Activated T-helper 9 cell treated with anti-CD3 and anti-CD28 coated beads, Interleukin-2, amount 50 U/mL, for 16 hours (primary cell): ENCODE results near the gene HEY2.
"Not testable (repeated sequence)": the region's sequence is repeated elsewhere in the genome, so short reads cannot be mapped to it uniquely, and the experiment has no call there.

ENCODE experiments used
- DNase-seq: peaks from one replicate; pipeline ENCODE4 v3.0.0-alpha.2; 2020; ENCODE audit warnings: low read depth

Gene HEY2

GRCh38 chr6:125773387-125774341 is 24.2 kb downstream of the HEY2 start:
- no peak for DNase-seq

DNA sequence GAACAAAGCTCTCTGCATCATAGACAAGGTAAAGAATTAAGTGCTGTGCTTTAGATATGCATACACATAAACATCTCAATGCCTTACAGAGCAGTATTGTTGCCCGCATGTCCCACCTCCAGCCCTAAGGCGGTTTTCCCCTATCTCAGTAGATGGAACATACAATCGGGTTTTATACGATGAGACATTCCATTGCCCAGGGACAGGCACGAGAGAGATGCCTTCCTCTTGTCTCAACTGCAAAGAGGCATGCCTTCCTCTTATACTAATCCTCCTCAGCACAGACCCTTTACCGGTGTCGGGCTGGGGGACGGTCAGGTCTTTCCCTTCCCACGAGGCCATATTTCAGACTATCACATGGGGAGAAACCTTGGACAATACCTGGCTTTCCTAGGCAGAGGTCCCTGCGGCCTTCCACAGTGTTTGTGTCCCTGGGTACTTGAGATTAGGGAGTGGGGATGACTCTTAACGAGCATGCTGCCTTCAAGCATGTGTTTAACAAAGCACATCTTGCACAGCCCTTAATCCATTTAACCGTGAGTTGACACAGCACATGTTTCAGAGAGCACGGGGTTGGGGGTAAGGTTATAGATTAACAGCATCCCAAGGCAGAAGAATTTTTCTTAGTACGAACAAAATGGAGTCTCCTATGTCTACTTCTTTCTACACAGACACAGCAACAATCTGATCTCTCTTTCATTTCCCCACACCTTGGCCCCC is 26.8 kb downstream of the HEY2 start:
- not testable (repeated sequence) for DNase-seq

GRCh38 chr6:125779924-125780539 is 30.6 kb downstream of the HEY2 start:
- DNase-seq = peak; percentile 77

- DNase-seq = peak; percentile 46
Observed at GRCh38 chr6:125780540-125781313, 31.3 kb downstream of the HEY2 start.

GRCh38 chr6:125781314-125781868 is 32.0 kb downstream of the HEY2 start:
- DNase-seq = peak; percentile 36

- DNase-seq = no peak
Observed at GRCh38 chr6:125784365-125784764, 34.9 kb downstream of the HEY2 start.

DNA sequence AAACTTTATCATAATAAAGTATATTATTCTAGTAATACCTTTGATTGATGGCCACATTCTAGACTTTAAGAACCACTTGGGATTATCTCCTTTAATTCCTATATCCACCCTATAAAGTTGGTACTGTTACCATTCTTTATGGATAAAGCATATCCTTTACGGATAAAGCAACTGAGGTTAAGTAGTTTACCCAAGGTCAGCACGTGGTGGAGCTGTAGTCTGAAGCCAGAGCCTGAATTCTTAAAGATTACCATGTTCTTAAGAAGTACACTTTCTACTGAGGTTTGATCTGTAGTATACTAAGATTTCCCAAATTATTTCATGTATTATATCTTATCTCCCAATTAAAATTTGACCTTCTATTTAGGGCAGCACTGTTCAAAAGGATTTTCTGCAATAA is 38.4 kb downstream of the HEY2 start:
- no peak for DNase-seq

GRCh38 chr6:125789167-125789566 is 39.7 kb downstream of the HEY2 start:
- DNase-seq = no peak

DNA sequence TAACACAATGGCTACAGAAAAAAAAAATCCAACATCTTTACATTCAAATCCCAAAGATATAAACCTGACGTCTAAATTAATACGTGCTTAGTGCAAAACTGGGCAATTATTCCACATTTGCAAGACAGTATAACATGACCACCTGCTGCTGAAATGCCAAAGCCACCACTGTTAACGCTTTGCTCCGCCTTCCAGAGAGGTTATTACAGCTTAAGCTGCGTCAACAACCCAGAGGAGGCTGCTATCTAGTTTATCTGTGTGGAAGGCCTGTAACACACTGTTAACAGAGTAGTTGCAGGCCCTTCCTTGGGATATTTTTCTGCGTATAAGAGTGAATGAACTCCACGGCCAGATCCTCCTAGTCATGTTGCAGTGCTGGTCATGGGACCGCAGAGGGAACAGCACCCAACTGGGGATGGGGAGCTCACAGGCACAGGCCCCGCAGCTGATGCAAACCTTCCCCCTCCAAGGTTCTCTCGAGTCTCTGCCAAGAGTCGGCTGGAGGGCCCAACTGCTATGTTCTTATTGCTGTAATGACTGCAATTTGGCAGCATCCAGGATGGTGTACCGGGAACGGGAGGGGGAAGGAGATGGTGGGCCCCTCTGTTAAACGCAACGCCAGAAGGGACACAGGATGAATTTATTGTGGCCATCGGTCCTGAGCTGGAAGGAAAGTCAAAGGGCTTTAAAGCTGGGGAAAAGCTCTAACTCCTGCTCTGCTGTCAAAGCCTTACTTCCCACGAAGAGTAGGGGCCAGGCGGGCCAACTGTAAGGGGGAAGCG is 40.3 kb downstream of the HEY2 start:
- DNase-seq = peak; percentile 19

GRCh38 chr6:125790358-125791150 is 41.1 kb downstream of the HEY2 start, which contains the start of gene NCOA7:
NCOA7 (plus strand) TSS chr6:125790960; CDS start chr6:125815355, 24,395 bp downstream.
- DNase-seq = peak; percentile 73

DNA sequence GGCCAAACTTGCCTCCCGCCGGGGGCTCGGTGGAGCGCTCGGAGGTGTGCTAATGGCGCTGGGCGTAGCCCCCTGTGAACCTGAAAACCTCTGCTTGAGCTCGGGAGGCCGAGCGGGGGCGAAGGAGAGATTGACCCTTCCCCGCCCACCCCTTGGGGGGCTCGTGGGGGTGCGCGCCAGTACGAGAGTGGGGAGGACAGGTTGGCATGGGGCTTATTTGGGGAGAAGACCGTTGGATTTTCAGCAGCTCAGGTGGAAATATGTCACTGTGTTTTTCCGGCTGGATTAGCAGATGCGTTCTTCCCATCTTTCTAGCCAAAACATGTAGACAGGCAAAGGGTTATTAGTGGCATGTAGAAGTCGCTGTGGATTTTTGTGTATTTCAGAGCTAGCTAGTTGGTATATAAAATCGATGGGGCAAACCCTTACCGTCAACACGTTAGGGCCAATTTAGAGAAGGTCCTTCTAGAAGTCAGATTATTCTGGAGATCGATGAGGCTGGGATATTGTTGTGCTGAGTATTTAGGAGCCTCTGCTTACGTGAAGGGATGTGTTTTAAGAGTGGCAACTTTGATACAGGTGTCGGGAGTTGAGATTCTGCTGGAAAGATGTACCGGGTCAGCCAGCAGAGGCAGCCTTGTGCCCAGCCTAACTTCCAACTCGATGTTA is 41.9 kb downstream of the HEY2 start:
- peak; percentile 28 for DNase-seq

- DNase-seq = no peak
Observed at GRCh38 chr6:125791820-125792165, 42.4 kb downstream of the HEY2 start.

DNA sequence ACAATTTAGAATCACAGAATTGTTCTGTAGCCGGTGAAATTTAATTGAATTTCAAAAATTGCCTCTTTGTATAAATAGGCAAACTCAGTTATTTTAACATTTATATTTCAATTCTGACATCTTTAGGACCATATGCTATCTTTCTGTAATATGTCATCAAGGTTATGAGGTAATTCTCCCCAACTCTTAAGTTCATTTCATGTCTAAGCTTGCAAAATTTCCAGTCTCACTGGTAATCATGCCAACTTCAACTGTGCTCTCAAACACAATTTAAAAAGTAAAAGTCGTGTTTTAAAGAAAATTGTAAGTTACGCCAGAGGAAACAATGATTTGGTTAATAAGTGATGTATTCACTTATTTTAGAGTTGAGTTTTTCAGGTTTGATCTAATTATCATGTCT is 42.7 kb downstream of the HEY2 start:
- no peak for DNase-seq

GRCh38 chr6:125792680-125793079 is 43.2 kb downstream of the HEY2 start:
- no peak for DNase-seq

DNA sequence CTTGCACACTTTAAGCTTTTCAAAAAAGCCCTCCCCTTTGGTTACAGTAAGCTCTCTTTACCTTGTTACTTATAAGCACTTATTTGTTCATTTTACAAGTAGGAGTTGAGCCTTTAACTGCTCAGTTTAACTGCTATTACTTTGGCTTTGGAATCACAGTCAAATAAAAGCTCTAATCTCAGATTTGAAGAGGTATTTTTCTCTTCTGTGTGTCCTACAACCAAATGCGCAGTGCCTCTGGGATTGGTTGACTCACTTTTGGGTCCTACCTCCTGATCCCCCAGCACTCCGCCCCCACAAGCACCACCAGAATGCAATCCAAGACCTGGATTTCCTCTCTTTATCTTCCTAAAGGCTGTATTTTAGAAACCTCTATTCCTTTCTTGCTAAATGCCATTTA is 43.8 kb downstream of the HEY2 start:
- DNase-seq = no peak

DNA sequence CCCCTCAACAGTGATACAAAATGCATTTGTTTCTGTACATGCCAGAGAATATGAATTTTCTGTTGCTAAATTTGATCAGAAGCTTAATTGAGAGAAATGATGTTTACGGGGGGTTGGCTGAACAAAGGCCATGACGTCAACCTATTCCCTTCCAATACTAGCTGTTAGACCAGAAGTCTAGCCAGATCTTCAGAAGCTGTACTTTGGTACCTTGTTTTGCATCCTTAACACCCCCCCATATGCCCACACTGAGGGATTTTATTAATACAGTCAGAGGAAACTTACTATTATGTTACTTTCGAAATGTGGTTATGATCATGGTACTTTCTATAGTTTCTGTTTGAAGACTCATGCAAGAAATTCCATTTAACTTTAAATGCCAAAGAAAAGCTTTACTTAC is 44.4 kb downstream of the HEY2 start:
- DNase-seq = no peak

- no peak for DNase-seq
Observed at GRCh38 chr6:125794342-125795137, 45.1 kb downstream of the HEY2 start.

GRCh38 chr6:125795301-125795700 is 45.9 kb downstream of the HEY2 start:
- DNase-seq = no peak
